H1 (cell line): ENCODE measurements around the gene SLIT3. TPM values are rescaled to one million over a fixed set of nuclear protein-coding genes. Genes with fewer than 3 reads are reported as not detected.

ENCODE experiments used
- TAF1 ChIP-seq: IDR thresholded peaks from 2 replicates; pipeline ENCODE4 v1.6.1; 2011; ENCODE audit warnings: mild to moderate bottlenecking, low read depth, low read length
- polyA plus RNA-seq, 7 experiments: library from polyadenylated mRNA; depleted of rRNA in 3 of 7; stranded (reverse) in 5 of 7; unstranded in 2 of 7; fragments of >200 nt in 5 of 7; fragments of 200-250 nt in 2 of 7; gene quantifications; 1 replicate in 5 of 7; 2 replicates in 1 of 7; 4 replicates in 1 of 7; pipeline versions ENCODE4 v1.2.1 to v1.2.3, GENCODE V29; 2011 to 2013; ENCODE audit warnings: missing spikeins in 2 of 7, mixed read lengths in 2 of 7
- total RNA-seq: library from RNA; stranded (reverse); fragmentation: NEBNext Ultra II Directional; extraction: Animal tissue kit (Norgen Biotek cat#: 25700); gene quantifications from 2 replicates; pipeline ENCODE4 v1.2.1, GENCODE V29; 2021

The SLIT3 gene
- total and polyA plus RNA-seq, 2 of the 8 experiments (the other 6 are each of a cell fraction or from before 2014, with no cell fraction given) = 1.1 to 1.2 TPM

- TF ChIP-seq TAF1 = no peak
Observed at GRCh38 chr5:169219351-169219750, 81.6 kb downstream of the SLIT3 start (continued).
